WERI-Rb-1 (cell line): ENCODE results near the gene POLDIP3.
"Not testable (repeated sequence)": the region's sequence is repeated elsewhere in the genome, so short reads cannot be mapped to it uniquely, and the experiment has no call there.

Experiments used
- DNase-seq: peaks from one replicate; pipeline ENCODE4 v3.0.0-alpha.2; 2020
- H3K27ac ChIP-seq: fragments of 250-450 bp; sonication (Bioruptor Pico); 2 replicates; pipeline ENCODE4 v1.5.1; 2020; ENCODE audit warnings: mild to moderate bottlenecking, moderate library complexity
- H3K27me3 ChIP-seq: fragments of 250-450 bp; sonication (Bioruptor Pico); 2 replicates; pipeline ENCODE4 v1.5.1; 2021; ENCODE audit warnings: mild to moderate bottlenecking, low read depth, moderate library complexity; ENCODE audit not compliant: insufficient read depth, severe bottlenecking
- H3K36me3 ChIP-seq: fragments of 250-450 bp; sonication (Bioruptor Pico); 2 replicates; pipeline ENCODE4 v1.5.1; 2020; ENCODE audit warnings: mild to moderate bottlenecking, moderate library complexity
- H3K4me3 ChIP-seq: 2 replicates; pipeline ENCODE4 v1.5.1; 2011; ENCODE audit warnings: low read depth, mild to moderate bottlenecking, control low read depth, low read length
- H3K9me3 ChIP-seq: fragments of 250-450 bp; sonication (Bioruptor Pico); 2 replicates; pipeline ENCODE4 v1.5.1; 2021; ENCODE audit warnings: mild to moderate bottlenecking, moderate library complexity; ENCODE audit not compliant: severe bottlenecking
- TF ChIP-seq, protein P1 (sequence below): IDR thresholded peaks from 2 replicates; pipeline ENCODE4 v1.5.1; 2011; ENCODE audit warnings: low read depth, mild to moderate bottlenecking, control low read depth, inconsistent platforms, low read length

Gene POLDIP3

DNA sequence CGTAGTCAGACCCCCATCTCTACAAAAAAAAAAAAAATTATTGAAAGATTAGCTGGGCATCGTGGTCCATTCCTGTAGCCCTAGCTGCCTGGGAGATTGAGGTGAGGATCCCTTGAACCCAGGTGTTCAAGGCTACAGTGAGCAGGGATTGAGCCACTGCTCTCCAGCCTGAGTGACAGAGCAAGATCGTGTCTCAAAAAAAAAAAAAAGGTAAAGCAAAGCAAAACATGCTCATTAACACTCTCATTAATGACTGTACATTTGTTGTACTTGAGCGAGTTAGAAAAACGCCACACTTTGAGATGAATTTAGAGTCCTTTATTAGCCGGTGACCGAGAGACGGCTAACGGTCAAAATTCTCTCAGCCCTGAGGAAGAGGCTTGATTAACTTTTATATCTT is 67.1 kb downstream of the POLDIP3 start:
- TF ChIP-seq, protein P1, sequence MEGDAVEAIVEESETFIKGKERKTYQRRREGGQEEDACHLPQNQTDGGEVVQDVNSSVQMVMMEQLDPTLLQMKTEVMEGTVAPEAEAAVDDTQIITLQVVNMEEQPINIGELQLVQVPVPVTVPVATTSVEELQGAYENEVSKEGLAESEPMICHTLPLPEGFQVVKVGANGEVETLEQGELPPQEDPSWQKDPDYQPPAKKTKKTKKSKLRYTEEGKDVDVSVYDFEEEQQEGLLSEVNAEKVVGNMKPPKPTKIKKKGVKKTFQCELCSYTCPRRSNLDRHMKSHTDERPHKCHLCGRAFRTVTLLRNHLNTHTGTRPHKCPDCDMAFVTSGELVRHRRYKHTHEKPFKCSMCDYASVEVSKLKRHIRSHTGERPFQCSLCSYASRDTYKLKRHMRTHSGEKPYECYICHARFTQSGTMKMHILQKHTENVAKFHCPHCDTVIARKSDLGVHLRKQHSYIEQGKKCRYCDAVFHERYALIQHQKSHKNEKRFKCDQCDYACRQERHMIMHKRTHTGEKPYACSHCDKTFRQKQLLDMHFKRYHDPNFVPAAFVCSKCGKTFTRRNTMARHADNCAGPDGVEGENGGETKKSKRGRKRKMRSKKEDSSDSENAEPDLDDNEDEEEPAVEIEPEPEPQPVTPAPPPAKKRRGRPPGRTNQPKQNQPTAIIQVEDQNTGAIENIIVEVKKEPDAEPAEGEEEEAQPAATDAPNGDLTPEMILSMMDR: no peak
- H3K36me3 ChIP-seq: no peaks in the 10 kb centered on the region
- DNase-seq: no peak
- no peaks in the 10 kb centered on the region for H3K27me3 ChIP-seq
- H3K27ac ChIP-seq: no peak overlapping the region
- no peak overlapping the region for H3K4me3 ChIP-seq
- no peaks in the 10 kb centered on the region for H3K9me3 ChIP-seq

DNA sequence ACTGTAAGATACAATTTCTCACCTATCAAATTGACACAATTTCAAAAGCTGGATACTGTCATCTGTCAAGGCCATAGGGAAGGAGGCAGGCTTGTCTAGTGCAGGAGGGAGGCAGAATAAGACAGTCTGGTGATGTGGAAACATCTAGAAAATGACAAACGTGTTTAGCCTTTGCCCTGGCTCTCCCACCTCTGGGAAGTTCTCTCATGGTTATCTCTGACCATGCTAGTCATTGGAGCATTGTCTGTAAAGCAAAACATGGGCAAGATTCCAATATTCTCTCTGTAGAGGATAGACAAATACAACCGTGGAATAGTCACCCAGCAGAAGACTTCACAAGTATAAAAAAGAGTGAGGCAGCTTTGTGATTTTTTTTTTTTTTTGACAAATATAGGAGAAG is 70.0 kb downstream of the POLDIP3 start:
- no peaks in the 10 kb centered on the region for H3K9me3 ChIP-seq
- no peaks in the 10 kb centered on the region for H3K27me3 ChIP-seq
- H3K4me3 ChIP-seq: no peak overlapping the region
- H3K27ac ChIP-seq: no peak overlapping the region
- no peak for DNase-seq
- TF ChIP-seq, protein P1: no peak
- H3K36me3 ChIP-seq: no peaks in the 10 kb centered on the region

DNA sequence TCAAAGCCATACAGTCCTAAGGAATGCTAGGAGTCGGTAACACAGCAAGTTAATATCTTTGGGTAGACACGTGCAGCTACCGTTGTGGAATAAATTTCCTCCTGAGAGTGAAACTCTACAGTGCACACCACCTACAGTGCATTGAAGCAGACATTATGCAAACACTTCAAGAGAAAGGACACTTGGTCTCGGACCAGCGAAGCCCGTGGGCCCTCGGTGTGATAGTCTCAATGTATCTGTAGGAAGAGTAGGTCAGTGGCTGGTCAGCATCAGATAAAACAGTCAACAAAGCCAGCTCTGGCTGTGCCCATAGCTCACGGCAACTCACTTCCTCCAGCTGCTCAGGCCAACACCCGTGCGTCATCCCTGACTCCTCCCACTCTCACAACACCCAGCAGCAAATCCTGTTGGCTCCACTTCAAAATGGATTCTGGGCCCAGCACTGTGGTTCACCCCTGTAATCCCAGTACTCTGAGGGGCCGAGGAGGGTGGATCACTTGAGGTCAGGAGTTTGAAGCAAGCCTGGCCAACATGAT is 75.4 kb downstream of the POLDIP3 start:
- not testable (repeated sequence) for H3K9me3 ChIP-seq, H3K27me3 ChIP-seq, H3K4me3 ChIP-seq, H3K36me3 ChIP-seq, DNase-seq, H3K27ac ChIP-seq

DNA sequence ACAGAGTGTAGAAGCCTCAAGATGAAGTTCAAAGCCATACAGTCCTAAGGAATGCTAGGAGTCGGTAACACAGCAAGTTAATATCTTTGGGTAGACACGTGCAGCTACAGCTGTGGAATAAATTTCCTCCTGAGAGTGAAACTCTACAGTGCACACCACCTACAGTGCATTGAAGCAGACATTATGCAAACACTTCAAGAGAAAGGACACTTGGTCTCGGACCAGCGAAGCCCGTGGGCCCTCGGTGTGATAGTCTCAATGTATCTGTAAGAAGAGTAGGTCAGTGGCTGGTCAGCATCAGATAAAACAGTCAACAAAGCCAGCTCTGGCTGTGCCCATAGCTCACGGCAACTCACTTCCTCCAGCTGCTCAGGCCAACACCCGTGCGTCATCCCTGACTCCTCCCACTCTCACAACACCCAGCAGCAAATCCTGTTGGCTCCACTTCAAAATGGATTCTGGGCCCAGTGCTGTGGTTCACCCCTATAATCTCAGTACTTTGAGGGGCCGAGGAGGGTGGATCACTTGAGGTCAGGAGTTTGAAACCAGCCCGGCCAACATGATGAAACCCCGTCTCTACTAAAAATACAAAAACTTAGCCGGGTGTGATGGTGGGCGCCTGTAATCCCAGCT is 77.4 kb downstream of the POLDIP3 start:
- H3K36me3 ChIP-seq, H3K9me3 ChIP-seq, H3K27ac ChIP-seq, H3K27me3 ChIP-seq, H3K4me3 ChIP-seq, DNase-seq: not testable (repeated sequence)

DNA sequence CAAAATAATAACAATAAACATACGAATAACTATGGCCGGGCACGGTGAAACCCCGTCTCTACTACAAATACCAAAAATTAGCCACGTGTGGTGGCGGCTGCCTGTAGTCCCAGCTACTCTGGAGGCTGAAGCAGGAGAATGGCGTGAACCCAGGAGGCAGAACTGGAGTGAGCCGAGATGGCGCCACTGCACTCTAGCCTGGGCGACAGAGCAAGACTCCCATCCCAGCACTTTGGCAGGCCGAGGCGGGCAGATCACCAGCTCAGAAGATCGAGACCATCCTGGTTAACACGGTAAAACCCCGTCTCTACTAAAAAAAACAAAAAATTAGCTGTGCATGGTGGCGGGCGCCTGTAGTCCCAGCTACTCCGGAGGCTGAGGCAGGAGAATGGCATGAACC is 78.0 kb downstream of the POLDIP3 start:
- not testable (repeated sequence) for DNase-seq, H3K9me3 ChIP-seq, H3K36me3 ChIP-seq, H3K27me3 ChIP-seq, H3K4me3 ChIP-seq, H3K27ac ChIP-seq

DNA sequence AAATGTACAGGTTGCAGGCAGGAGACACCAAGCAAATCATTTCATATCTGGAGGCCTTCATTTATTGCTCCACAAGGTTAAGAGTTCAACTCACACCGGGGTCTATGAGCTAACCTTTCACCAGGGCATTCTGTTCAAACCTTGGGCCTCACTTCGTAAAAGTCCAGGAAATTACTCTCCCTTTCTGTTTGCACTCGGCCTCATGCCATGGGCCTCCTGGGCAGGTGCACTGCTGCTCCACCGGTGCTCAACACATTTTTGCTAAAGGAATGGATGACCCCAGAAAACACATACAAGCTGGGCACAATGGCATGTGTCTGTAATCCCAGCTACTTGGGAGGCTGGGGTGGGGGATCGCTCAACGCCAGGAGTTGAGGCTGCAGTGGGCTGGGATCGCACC is 78.5 kb downstream of the POLDIP3 start:
- Histone ChIP-seq H3K27ac (no peak overlapping the region), H3K4me3 (no peak overlapping the region), H3K9me3 (no peaks in the 10 kb centered on the region), H3K36me3 (no peaks in the 10 kb centered on the region), H3K27me3 (no peaks in the 10 kb centered on the region)
- no peak for DNase-seq
- TF ChIP-seq, protein P1: no peak

DNA sequence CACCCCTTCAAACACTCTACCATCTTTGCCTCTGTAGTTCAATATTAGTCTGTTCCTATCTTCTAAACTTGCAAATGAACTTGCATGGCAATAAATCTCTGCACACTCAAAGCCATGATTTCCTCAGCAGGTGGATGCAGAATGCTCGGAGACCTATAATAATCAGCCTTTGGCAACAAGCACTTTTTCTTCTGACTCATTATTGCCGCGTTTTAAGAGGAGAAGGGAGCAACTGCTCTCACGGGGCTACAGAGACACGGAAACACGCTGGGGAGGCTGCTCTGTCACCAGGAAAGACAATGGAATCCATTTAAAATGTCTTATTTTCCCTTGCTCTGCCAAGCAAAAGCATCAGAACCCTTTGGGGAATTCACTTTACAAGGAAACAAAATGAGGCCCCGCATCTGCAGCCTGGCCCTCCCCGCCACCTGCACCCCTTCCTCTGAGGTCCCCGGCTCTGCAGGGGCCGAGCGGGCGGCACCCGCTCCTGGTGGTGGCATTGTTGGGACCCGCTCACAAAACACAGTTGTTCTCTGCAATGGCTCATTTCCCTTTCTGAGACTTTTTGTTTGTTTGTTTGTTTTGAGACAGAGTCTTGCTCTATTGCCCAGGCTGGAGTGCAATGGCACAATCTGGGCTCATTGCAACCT is 79.5 kb downstream of the POLDIP3 start:
- not testable (repeated sequence) for H3K27me3 ChIP-seq

More for the DNA sequence above, 79.5 kb downstream of the POLDIP3 start:
- H3K36me3 ChIP-seq, DNase-seq, H3K27ac ChIP-seq, H3K4me3 ChIP-seq, H3K9me3 ChIP-seq: not testable (repeated sequence)
